Cerebellar nuclear complex (tissue), 1 donor: ENCODE results near the gene RGS13.
"Not testable (repeated sequence)": the region's sequence is repeated elsewhere in the genome, so short reads cannot be mapped to it uniquely, and the experiment has no call there.

Source experiments
- DNase-seq, 2 experiments: peaks; one replicate each; lab custom pipeline; 2025; lab: John Stamatoyannopoulos, UW

The RGS13 gene

GRCh38 chr1:192675716-192676115 lies 39.8 kb downstream of the RGS13 start:
- no peak for DNase-seq

DNA sequence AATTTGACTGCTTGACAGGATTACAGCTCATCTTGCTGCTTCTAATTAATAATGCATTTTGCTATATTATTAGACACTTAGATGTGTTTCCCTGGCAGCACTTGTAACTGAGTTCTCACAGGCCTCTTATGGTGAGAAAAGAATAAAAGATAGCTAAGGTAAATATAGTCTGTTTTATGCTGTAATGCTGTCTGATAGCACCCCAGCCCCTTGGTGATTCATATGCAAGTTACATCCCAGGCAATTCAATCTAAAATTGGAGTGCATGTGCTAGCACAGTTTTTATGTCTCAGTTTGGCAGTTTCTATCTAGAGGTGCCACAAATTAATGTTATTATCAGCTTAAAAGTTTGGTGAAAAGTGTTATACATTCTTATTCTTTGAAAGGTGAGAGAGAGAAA lies 42.2 kb downstream of the RGS13 start:
- no peak for DNase-seq

- no peak for DNase-seq
Observed at GRCh38 chr1:192682335-192682734, 46.4 kb downstream of the RGS13 start.

DNA sequence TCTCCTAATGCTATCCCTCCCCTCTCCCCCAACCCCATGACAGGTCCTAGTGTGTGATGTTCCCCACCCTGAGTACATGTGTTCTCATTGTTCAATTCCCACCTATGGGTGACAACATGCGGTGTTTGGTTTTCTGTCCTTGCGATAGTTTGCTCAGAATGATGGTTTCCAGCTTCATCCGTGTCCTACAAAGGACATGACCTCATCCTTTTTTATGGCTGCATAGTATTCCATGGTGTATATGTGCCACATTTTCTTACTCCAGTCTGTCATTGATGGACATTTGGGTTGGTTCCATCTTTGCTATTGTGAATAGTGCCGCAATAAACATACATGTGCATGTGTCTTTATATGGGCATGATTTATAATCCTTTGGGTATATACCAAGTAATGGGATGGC lies 47.1 kb downstream of the RGS13 start:
- not testable (repeated sequence) for DNase-seq

GRCh38 chr1:192689459-192689858 lies 53.5 kb downstream of the RGS13 start:
- DNase-seq, result no peak

GRCh38 chr1:192691041-192691440 lies 55.1 kb downstream of the RGS13 start:
- DNase-seq, result no peak

DNA sequence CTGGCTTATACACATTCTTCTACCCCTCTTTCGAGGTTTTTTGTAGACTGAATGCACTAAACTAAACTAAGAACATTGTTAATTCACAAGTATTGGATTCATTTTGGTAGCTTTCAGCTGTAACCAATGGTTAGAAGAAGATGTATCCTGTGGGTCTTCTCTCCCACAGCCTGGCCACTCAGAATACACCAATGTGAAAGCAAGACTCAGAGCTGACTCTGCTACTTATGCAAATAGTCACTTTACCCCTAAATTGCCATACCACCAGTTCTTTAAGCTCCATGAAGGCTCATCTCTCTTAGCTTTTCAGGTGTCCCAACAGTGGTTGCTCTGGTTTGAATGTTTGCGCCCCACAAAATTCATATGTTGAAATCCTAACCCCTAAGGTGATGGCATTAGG lies 60.1 kb downstream of the RGS13 start:
- DNase-seq, result no peak

DNA sequence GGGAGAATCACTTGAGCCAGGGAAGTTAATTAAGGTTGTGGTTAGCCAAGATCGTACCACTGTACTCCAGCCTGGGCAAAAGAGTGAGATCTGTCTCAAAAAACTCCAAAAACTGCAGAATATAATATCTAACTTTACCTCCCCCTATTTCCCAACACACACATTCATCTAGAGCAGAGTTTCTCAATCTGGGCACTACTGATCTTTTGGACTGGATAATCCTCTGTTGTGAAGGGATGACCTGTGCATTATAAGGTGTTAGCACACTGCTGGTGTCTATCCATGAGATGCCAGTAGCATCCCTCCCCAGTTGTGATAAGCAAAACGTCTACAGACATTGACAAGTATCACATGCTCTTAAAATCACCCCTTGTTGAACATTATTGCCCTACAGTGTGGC lies 61.8 kb downstream of the RGS13 start:
- no peak for DNase-seq

- no peak for DNase-seq
Observed at GRCh38 chr1:192698731-192699130, 62.8 kb downstream of the RGS13 start.

- no peak for DNase-seq
Observed at GRCh38 chr1:192700834-192701271, 64.9 kb downstream of the RGS13 start.

GRCh38 chr1:192702212-192702902 lies 66.4 kb downstream of the RGS13 start:
- DNase-seq, result no peak

- DNase-seq, result no peak
Observed at GRCh38 chr1:192703283-192704206, 67.6 kb downstream of the RGS13 start.

GRCh38 chr1:192705510-192705909 lies 69.6 kb downstream of the RGS13 start:
- DNase-seq, result no peak

DNA sequence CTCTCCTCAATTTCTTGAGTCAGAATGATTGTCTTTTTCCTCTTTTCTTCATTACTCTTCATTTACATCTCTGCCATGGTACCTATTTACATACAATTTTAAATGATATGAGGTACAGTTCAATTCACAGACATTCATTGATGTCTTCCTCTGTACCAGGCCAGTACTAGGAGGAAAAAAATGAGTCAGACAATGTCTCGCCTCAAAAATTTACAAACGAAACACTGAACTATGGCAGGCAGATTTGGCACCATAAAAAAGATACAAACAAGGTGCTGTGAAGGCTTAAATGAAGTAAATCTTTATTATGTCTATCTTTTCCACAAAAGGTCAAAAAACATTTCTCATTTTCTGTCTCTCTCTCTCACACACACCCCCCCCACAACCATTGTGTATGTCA lies 71.0 kb downstream of the RGS13 start:
- DNase-seq, result no peak

GRCh38 chr1:192707978-192708547 lies 72.1 kb downstream of the RGS13 start:
- DNase-seq, result no peak

DNA sequence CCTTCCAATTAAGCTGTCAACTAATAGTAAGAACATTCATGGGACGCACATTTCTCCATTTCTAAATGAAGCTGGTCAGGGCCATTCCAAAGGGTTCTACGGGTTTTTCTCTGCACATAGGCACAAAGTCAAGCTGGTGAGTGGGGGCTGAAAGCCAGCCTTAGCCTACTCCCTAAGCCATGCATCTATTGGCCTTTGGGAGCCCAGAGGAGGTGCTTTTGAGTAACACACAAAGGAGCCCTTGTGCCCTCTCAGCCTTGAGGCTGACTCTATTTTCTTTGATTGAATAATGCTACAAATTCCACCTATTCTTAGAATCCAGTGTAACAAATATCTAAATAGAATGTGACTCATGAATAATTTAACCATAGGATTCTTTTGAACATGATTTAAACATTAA lies 73.6 kb downstream of the RGS13 start:
- no peak for DNase-seq
